Raji (cell line): ENCODE measurements around the gene FBXW11.

Experiments used
- POLR2A ChIP-seq: IDR thresholded peaks from 2 replicates; pipeline ENCODE4 v1.6.1; 2011; ENCODE audit warnings: low read depth, low read length, control low read depth; ENCODE audit not compliant: insufficient read depth

FBXW11 gene

DNA sequence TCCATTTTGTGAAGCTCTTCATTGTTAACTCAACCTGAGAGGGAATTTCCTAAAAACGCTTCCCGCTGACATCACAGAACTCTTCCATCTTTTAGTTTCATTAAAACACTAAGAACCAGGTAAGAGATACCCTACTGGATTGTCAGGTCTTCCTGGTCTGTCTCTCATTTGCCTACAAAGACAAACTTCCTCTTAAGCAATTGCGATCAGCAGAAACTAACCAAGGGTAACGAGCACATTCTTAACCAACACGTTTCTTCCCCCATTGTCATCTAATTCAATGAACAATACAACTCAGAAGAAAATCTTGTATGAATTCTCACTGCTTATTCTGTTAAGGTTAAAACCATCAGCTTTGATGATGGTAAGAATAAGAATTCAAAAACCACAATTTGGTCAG lies 6.6 kb downstream of the FBXW11 start:
- no peak for TF ChIP-seq POLR2A

DNA sequence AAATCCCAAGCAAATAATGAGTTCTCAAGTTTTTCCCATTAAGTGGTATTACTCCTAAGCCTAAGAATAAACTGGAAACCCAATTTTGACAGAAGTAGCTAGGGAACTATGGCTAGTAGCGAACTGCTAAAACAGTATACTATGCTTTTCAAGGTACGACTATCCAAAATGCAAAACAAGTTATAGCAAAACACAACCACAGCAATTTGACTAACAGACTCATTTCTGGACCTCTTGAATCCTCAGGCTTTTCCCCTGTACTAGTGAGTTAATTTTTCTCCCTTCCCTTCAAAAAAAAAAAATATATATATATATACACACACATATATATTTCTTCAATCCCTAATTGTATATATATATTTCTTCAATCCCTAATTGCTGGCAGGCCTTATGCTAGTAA lies 7.3 kb downstream of the FBXW11 start:
- no peak for TF ChIP-seq POLR2A

DNA sequence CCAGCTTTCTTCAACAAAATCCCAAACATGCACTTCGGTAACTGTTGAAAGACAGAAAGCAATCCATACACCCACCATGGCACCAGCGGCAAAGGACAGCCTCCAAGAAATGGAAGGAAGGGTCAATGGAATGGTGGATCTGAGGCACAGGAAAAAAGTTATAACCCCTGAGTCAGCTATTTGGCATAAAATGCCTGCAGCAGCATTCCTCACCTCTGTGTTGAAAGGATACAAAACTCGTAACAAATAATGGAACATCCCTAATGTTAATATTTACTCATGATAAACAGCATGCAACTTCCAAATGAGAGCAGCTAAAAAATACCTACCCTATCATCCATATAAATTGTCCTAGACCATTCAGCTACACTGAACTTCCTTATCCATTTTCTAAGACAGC lies 9.4 kb downstream of the FBXW11 start:
- no peak for TF ChIP-seq POLR2A

GRCh38 chr5:171992813-171993212 lies 13.6 kb downstream of the FBXW11 start:
- TF ChIP-seq POLR2A = no peak

GRCh38 chr5:171992305-171992704 lies 14.1 kb downstream of the FBXW11 start:
- no peak for TF ChIP-seq POLR2A

DNA sequence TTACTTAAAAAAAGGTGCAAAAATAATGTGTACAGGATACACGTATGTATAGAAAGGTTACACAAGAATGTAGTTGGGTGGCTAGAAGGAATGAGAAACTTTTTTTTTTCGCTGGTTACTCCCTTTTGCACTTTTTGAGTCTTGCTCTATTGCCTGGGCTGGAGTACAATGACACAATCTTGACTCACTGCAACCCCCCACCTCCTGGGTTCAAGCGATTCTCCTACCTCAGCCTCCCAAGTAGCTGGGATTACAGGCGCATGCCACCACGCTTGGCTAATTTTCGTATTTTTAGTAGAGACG lies 15.8 kb downstream of the FBXW11 start:
- no peak for TF ChIP-seq POLR2A

DNA sequence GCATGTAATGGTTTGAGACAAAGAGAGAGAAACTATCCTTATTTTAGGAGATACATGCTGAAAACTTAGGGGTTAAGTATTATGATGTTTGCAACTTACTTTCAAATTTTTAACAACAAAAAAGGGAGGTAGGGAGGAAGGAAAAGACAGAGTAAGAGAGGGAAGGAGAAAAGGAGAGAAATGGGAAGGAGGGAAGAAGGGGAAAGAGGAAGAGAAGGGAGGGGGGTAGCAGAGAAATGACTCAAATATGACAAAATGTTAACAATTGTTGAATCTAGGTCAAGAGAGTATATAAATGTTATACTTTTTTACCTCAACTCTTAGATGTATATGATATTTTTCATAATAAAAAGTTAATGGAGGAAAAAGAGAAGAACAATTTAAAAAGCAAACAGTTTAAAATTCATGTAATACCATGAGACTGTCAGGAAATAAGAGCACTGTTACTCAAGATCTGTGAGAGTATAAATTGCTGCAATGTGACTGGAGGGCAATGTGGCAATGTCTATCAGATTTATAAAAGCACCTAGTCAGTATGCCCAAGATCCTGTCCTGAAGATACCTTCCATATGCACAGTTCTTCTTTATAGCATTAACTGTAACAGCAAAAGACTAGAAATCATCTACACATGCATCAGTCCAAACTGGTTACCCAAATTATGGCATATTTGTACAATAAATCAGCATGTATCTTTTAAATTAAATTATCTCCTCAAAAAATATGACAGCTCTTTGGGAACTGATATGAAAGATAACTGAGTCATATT lies 16.3 kb downstream of the FBXW11 start:
- TF ChIP-seq POLR2A = no peak

GRCh38 chr5:171989276-171989675 lies 17.2 kb downstream of the FBXW11 start:
- TF ChIP-seq POLR2A = no peak

- no peak for TF ChIP-seq POLR2A
Measured at GRCh38 chr5:171986772-171987171, 19.7 kb downstream of the FBXW11 start.

DNA sequence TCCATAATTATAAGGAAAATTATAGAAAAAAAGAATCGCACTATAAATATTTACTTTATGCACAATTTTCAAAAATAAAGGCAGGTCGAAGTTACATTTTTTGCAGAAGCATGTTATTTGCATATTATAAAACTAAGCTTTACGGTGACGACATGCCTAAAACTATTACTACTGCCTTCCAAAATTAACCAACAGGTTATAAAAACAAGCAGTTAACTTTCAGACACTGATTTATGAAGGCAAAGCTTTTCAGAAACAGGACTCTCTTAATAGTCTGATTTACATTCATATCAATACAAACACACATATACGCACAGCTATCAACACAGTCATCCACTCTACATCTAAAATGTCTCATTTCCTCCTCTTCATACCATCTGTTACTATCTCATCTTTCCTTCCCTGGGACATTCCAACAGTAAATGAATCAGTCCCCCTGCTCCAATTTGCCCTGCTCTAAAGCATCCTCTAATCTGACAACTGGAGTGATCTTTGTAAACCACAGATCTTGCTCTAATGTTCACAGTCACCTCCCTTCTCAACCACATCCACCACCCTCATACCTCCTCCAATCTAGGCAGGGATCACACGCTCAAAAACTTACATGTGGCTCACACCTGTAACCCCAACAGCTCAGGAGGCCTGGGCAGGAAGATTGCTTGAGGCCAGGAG lies 21.6 kb downstream of the FBXW11 start:
- TF ChIP-seq POLR2A = no peak

DNA sequence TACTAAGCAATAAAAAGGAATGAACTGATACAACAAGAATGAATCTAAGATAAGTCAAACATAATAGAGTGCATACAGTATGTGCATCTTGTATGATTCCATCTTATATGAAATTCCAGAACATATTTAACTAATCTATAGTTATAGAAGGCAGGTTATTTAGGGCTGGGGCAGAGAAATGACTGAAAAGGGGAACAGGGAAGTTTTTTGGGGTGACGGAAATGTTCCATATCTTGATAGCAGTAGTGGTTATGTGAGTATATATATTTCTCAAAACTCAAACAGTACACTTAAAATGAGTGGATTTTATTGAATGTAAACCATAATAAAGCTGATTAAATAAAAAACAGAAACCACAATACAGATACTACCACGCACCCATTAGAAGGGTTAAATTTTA lies 24.6 kb downstream of the FBXW11 start:
- no peak for TF ChIP-seq POLR2A

DNA sequence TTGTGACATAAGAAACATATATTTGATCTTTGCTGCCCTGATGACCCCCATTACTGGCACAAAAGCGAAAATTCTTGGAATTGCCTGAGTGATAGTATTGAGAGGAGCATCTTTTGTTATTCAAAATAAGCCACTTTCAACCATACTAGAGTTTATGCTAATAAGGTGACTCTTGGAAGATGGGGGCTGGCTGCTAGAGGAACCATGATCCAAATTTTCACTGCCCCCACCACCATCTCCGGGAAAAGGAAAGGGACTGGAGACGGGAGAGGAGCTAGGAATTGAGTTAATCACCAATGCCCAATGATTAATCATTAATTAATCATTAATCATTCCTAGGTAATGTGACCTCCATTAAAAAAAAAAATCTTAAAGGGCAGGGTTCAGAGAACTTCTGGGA lies 25.6 kb downstream of the FBXW11 start:
- TF ChIP-seq POLR2A = no peak

DNA sequence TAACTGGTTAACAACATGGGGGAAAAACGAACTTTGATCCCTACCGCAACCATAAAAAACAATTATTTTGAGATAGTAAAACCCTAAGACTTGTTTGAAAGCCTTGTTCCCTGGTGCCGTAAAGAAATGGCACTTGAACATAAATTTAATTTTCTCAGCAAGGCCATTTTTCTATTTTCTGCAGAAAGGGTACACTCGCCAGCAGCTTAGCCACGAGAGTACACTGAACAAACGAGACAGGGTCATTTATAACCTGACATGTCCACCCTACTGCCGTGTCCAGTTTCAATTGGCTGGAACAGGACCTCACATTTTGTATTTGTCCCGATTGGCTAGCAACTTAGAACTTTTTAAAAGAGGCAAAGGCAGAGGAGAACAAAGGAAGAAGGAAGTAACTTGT lies 26.8 kb downstream of the FBXW11 start:
- TF ChIP-seq POLR2A = no peak

GRCh38 chr5:171978519-171978918 lies 27.9 kb downstream of the FBXW11 start:
- no peak for TF ChIP-seq POLR2A

DNA sequence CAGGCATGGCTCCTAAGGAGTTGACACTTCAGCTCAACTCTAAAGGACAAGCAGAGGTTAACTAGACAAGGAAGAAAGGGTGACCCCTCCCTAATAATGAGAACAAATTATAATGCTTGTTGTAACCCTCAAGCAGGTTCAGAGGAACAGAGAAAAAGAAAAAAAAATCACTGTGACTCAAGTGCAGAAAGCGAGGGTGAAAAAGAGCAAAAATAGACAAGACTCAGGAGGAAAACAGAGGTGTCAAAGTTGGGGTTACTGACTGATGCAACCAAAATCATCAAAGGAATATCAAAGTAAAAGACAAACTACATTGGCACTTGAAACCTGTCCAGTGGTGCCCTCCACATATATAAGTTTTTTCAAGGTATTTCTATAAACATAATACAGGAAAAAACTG lies 28.4 kb downstream of the FBXW11 start:
- no peak for TF ChIP-seq POLR2A

- no peak for TF ChIP-seq POLR2A
Measured at GRCh38 chr5:171975877-171976667, 30.4 kb downstream of the FBXW11 start.

DNA sequence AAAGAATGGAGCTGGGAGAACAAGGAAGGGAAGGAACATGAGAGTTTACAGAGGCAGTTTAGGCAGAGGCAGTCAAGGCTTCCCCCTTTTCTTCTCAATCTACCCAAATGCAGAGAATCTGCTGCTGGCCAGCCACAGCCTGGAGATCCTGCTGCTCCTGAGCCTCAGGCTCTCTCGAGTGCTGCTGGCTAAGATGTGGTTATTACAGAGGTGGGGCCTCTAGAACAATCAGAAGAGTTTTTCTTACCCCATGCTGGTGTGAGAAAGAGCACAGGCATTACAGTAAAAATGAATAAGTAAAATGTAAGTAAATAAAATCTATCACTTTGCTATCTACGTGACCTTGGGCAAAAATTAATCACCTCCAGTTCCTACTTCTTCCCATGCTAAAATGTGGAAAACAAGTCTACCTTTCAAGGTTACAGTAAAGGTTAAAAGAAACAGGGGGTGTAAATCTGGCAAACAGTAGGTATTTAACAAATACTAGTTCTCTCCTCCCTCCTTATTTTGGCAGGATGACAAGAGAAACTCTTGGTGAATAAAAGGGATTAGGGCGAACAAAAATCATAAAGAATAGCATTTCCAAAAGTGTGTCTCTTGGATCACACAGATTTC lies 31.1 kb downstream of the FBXW11 start:
- TF ChIP-seq POLR2A = no peak
